Measurements from ENCODE around the gene PAPPA.

DNA sequence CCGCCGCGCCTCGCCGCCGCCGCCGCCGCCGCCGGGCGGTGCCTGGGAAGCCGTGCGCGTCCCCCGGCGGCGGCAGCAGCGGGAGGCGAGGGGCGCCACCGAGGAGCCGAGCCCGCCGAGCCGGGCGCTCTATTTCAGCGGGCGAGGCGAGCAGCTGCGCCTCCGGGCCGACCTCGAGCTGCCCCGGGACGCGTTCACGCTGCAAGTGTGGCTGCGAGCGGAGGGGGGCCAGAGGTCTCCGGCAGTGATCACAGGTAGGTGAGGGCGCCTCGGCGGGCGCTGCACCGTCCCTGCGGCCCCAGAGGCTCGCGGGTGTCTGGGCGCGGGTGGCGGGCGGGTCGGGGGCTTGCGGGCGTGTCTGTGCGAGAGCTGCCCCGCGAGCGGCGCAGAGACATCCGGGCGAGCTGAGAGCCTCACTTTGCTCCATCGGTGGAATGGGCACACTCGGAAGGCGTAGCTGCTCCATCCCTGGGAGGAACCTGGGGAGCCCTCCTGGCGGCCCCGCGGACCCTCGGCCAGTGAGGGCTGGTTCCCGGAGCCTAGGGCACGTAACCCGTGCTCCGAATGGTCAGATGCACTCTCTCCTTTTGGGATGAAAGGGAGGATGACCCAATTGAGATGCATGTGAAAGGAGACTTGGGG is 864 bp downstream of the PAPPA start:
- TF ChIP-seq, protein P1, sequence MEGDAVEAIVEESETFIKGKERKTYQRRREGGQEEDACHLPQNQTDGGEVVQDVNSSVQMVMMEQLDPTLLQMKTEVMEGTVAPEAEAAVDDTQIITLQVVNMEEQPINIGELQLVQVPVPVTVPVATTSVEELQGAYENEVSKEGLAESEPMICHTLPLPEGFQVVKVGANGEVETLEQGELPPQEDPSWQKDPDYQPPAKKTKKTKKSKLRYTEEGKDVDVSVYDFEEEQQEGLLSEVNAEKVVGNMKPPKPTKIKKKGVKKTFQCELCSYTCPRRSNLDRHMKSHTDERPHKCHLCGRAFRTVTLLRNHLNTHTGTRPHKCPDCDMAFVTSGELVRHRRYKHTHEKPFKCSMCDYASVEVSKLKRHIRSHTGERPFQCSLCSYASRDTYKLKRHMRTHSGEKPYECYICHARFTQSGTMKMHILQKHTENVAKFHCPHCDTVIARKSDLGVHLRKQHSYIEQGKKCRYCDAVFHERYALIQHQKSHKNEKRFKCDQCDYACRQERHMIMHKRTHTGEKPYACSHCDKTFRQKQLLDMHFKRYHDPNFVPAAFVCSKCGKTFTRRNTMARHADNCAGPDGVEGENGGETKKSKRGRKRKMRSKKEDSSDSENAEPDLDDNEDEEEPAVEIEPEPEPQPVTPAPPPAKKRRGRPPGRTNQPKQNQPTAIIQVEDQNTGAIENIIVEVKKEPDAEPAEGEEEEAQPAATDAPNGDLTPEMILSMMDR (IDR thresholded peaks at IDR 0.05): no peak
- TF ChIP-seq POLR2A (IDR thresholded peaks at IDR 0.05): no peak
